ENCODE results near the gene NEUROD2.

DNA sequence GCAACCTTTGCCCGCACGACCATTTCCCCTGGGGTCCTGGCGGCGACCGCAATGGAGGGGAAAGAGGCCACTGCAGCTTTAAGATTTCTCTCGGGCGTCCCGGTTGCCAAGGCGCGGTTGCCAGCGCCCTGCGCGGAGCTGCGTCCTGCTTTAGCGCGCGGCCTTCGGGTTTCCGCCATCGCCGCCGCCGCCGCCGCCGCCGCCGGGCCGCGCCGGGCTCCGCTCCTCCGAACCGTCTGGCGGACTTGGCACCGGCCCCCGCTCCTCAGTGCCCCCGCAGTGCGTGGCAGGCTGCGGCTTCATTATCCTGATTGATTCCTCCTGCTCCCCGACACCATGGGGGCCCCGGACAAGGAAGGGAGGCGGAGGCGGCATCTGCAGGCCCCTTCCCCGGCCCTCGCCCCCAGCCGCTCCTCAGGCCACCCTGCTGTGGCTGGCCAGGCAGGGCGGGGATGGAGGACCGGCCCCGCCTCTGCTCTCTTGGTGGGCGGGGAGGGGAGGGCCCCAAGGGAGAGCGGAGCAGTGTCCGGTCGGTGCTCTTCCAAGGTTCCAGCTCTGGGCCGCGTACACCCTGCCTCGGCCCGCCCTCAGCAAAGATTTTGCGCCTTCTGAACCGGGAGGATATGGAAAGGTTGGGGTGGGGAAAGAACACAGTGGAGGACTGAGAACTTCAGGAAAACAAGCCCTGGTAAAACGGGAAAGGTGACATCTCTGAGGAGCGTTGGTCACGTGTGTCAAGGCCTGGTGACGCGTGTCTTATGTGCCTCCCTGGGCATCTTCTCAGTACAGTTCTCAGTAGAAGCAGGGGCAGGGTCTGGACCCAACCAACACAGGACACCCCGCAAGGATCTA is 34.0 kb downstream of the NEUROD2 start:
- TF ChIP-seq, protein P1, sequence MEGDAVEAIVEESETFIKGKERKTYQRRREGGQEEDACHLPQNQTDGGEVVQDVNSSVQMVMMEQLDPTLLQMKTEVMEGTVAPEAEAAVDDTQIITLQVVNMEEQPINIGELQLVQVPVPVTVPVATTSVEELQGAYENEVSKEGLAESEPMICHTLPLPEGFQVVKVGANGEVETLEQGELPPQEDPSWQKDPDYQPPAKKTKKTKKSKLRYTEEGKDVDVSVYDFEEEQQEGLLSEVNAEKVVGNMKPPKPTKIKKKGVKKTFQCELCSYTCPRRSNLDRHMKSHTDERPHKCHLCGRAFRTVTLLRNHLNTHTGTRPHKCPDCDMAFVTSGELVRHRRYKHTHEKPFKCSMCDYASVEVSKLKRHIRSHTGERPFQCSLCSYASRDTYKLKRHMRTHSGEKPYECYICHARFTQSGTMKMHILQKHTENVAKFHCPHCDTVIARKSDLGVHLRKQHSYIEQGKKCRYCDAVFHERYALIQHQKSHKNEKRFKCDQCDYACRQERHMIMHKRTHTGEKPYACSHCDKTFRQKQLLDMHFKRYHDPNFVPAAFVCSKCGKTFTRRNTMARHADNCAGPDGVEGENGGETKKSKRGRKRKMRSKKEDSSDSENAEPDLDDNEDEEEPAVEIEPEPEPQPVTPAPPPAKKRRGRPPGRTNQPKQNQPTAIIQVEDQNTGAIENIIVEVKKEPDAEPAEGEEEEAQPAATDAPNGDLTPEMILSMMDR (IDR thresholded peaks at IDR 0.05), result no peak
- TF ChIP-seq SIN3A (IDR thresholded peaks at IDR 0.05; ENCODE audit: borderline replicate concordance, insufficient read depth, low read depth, low read length), result no peak
- TF ChIP-seq POLR2AphosphoS5 (IDR thresholded peaks at IDR 0.05; ENCODE audit: low read depth, low read length), result no peak
